ENCODE results near the gene HDAC4. TPM values are rescaled to one million over a fixed set of nuclear protein-coding genes. Genes with fewer than 3 reads are reported as not detected.

Gene HDAC4
- total RNA-seq, 1 donor from 2014 or later: 46.2 TPM

DNA sequence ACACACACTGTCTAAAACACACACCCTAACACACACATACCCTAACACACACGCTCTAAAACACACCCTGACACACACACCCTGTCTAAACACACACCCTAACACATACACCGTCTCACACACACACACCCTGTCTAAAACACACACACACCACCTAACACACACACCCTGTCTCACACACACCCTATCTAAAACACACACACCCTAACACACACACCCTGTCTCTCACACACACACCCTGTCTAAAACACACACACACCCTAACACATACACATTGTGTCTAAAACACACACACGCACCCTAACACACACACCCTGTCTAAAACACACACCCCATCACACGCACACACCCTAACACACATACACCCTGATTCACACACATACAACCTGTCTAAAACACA is 54.1 kb downstream of the HDAC4 start:
- peaks cover 2% of the 10 kb centered on the region for H3K36me3 Mint-ChIP-seq (ENCODE audit: insufficient read depth)
- no peak overlapping the region for H3K4me3 Mint-ChIP-seq (ENCODE audit: low read depth)
- no peaks in the 10 kb centered on the region for H3K27me3 Mint-ChIP-seq
- H3K27ac Mint-ChIP-seq: no peak overlapping the region
- no peaks in the 10 kb centered on the region for H3K9me3 Mint-ChIP-seq (ENCODE audit: low read depth)
- no peak for DNase-seq (ENCODE audit: low spot score, unreplicated experiment)
- TF ChIP-seq, protein P1, sequence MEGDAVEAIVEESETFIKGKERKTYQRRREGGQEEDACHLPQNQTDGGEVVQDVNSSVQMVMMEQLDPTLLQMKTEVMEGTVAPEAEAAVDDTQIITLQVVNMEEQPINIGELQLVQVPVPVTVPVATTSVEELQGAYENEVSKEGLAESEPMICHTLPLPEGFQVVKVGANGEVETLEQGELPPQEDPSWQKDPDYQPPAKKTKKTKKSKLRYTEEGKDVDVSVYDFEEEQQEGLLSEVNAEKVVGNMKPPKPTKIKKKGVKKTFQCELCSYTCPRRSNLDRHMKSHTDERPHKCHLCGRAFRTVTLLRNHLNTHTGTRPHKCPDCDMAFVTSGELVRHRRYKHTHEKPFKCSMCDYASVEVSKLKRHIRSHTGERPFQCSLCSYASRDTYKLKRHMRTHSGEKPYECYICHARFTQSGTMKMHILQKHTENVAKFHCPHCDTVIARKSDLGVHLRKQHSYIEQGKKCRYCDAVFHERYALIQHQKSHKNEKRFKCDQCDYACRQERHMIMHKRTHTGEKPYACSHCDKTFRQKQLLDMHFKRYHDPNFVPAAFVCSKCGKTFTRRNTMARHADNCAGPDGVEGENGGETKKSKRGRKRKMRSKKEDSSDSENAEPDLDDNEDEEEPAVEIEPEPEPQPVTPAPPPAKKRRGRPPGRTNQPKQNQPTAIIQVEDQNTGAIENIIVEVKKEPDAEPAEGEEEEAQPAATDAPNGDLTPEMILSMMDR (IDR thresholded peaks at IDR 0.05; ENCODE audit: unreplicated experiment): no peak
- H3K4me1 Mint-ChIP-seq (ENCODE audit: low read depth): no peaks in the 10 kb centered on the region

DNA sequence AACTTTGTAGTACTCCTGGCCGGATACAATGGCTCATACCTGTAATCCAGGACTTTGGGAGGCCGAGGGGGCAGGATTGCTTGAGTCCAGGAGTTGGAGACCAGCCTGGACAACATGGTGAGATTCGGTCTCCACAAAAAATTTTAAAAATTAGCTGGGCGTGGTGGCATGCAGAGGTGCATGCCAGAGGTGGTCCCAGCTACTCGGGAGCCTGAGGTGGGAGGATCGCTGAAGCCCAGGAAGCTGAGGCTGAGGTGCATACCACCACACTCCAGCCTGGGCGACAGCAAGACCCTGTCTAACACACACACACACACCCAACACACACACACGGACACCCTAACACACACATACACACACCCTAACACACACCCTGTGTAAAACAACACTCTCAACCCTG is 55.6 kb downstream of the HDAC4 start:
- H3K9me3 Mint-ChIP-seq (ENCODE audit: low read depth): no peaks in the 10 kb centered on the region
- no peaks in the 10 kb centered on the region for H3K27me3 Mint-ChIP-seq
- H3K27ac Mint-ChIP-seq: no peak overlapping the region
- H3K4me1 Mint-ChIP-seq (ENCODE audit: low read depth): no peaks in the 10 kb centered on the region
- peaks cover 2% of the 10 kb centered on the region for H3K36me3 Mint-ChIP-seq (ENCODE audit: insufficient read depth)
- DNase-seq (ENCODE audit: low spot score, unreplicated experiment): no peak
- H3K4me3 Mint-ChIP-seq (ENCODE audit: low read depth): no peak overlapping the region
- TF ChIP-seq, protein P1 (IDR thresholded peaks at IDR 0.05; ENCODE audit: unreplicated experiment): no peak

DNA sequence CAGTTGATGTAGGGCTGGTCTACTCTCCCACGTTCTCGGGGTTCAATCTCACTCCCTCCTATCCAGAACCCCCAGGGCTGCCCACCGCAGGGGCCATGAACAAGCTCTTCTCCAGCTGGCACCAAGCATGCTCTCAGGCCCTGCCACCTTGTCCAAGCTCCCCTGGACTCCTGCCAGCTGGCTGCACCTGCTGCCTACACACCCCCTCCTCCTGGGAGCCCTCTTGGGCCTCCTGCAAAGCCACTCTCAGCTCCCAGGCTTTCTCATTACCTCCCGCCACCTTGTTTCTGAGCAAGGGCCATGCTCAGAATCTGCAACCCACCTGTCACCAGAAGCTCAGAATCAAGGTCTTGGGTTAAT is 56.0 kb downstream of the HDAC4 start:
- Mint-ChIP-seq H3K4me3 (ENCODE audit: low read depth) (no peak overlapping the region), H3K9me3 (ENCODE audit: low read depth) (no peaks in the 10 kb centered on the region), H3K36me3 (ENCODE audit: insufficient read depth) (peaks cover 2% of the 10 kb centered on the region), H3K27me3 (no peaks in the 10 kb centered on the region), H3K27ac (no peak overlapping the region), H3K4me1 (ENCODE audit: low read depth) (no peaks in the 10 kb centered on the region)
- TF ChIP-seq, protein P1 (IDR thresholded peaks at IDR 0.05; ENCODE audit: unreplicated experiment): no peak
- DNase-seq (ENCODE audit: low spot score, unreplicated experiment): no peak

DNA sequence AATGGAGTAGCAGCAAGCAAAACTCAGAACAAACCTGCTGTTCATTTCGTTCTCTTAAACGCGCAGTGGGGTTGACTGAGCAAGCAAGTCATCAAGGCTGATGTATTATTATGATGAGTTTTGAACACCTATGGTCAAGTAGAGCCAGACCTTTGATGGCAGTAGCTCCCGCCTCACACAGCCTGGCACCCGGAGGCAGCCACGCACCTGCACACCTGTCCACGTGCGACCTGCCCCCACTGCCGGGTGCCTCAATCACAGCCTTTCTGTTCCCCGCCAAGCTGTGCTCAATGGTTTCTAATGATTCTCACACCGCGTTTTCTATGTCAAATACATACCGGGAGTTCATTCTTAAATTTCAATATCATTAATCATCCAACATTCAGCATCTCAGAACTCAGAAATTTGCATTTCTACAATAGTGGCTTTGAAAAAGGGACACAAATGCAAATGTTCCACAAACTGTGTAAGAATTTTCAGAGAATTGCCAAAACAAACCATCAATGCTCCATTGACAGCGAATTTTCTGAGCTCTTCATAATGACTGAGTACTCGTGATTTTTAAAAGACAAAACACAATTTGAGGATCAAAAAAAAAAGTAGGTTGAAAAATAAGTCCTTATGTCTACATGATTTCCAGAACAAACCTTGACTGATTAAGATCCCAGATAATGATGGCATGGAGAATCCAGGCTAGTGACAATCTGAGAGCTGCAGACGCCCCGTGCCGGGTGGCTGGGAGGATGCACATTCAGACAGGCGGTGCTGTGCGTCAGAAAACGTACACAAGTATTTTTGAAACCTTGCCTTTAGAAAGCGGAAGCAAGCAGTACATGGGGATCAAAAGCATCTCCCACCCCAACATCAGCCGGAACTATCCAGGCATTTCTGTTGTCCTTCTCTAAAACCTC is 56.6 kb downstream of the HDAC4 start:
- no peaks in the 10 kb centered on the region for H3K9me3 Mint-ChIP-seq (ENCODE audit: low read depth)
- H3K27ac Mint-ChIP-seq: no peak overlapping the region
- H3K27me3 Mint-ChIP-seq: no peaks in the 10 kb centered on the region
- H3K4me3 Mint-ChIP-seq (ENCODE audit: low read depth): no peak overlapping the region
- no peak for DNase-seq (ENCODE audit: low spot score, unreplicated experiment)
- no peaks in the 10 kb centered on the region for H3K4me1 Mint-ChIP-seq (ENCODE audit: low read depth)
- peaks cover 2% of the 10 kb centered on the region for H3K36me3 Mint-ChIP-seq (ENCODE audit: insufficient read depth)
- TF ChIP-seq, protein P1 (IDR thresholded peaks at IDR 0.05; ENCODE audit: unreplicated experiment): no peak

DNA sequence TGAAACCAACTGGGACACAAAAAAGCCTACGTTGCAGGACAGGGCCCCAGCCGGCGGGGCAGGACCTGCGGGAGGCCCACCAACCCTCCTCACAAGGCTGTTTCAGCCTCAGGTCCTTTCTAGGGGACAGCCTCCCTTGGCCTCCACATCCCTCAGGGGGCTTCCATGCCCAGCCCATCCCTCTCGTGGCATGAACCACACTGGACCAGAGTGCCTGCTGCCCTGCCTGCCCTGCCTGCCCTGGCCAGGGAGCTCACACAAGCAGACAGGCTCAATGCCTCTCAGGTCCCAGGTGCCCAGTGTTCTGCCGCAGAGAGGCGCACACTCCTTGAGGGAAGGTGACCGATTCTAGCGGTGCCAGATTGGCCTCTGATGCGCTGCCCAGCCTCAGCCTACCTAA is 57.4 kb downstream of the HDAC4 start:
- Mint-ChIP-seq H3K4me1 (ENCODE audit: low read depth) (peaks cover 3% of the 10 kb centered on the region), H3K27ac (no peak overlapping the region), H3K27me3 (no peaks in the 10 kb centered on the region), H3K4me3 (ENCODE audit: low read depth) (no peak overlapping the region), H3K9me3 (ENCODE audit: low read depth) (no peaks in the 10 kb centered on the region), H3K36me3 (ENCODE audit: insufficient read depth) (peaks cover 2% of the 10 kb centered on the region)
- TF ChIP-seq, protein P1 (IDR thresholded peaks at IDR 0.05; ENCODE audit: unreplicated experiment): no peak
- no peak for DNase-seq (ENCODE audit: low spot score, unreplicated experiment)
